ENCODE data around the gene ZBTB16.

DNA sequence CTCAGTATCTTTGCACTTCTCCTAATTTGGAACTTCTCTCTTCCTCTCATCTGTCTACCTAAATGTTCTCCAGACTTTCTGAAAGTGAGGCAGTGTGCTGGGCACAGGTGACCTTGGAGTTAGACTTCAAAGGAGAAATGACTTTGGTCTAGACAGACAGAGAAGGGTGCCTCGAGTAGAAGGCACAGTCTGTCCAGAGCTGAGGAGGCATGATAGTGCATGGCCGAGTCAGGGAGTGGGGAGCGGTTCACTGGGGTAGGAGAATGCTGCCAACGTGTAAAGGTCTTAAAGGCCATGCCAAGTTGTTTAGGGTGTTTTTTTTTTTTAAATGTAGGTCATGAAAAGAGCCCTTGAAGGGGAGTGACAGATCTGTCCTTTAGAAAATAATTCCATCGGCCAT is 17.3 kb upstream of the ZBTB16 start:
- TF ChIP-seq, protein P1, sequence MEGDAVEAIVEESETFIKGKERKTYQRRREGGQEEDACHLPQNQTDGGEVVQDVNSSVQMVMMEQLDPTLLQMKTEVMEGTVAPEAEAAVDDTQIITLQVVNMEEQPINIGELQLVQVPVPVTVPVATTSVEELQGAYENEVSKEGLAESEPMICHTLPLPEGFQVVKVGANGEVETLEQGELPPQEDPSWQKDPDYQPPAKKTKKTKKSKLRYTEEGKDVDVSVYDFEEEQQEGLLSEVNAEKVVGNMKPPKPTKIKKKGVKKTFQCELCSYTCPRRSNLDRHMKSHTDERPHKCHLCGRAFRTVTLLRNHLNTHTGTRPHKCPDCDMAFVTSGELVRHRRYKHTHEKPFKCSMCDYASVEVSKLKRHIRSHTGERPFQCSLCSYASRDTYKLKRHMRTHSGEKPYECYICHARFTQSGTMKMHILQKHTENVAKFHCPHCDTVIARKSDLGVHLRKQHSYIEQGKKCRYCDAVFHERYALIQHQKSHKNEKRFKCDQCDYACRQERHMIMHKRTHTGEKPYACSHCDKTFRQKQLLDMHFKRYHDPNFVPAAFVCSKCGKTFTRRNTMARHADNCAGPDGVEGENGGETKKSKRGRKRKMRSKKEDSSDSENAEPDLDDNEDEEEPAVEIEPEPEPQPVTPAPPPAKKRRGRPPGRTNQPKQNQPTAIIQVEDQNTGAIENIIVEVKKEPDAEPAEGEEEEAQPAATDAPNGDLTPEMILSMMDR (conservative IDR thresholded peaks at IDR 0.05) = no peak
- TF ChIP-seq EZH2 (IDR thresholded peaks at IDR 0.05; ENCODE audit: low read depth) = no peak
